A673 (cell line): ENCODE measurements around the gene MPPED2.

ENCODE experiments used
- EZH2 ChIP-seq: fragments of 200-600 bp; sonication (generic); IDR thresholded peaks from 2 replicates; pipeline ENCODE4 v1.6.1; 2017; ENCODE audit warnings: borderline replicate concordance, low read depth, mild to moderate bottlenecking, mixed read lengths, antibody characterized with exemption, low read length; ENCODE audit not compliant: poor library complexity, severe bottlenecking
- TF ChIP-seq, protein P1 (sequence below): fragments of 300-800, 200-600 bp; sonication (generic); conservative IDR thresholded peaks from 2 replicates; pipeline ENCODE4 v1.5.1; 2017; ENCODE audit warnings: low read depth, mild to moderate bottlenecking, antibody characterized with exemption, low read length, moderate library complexity, mixed read lengths

DNA sequence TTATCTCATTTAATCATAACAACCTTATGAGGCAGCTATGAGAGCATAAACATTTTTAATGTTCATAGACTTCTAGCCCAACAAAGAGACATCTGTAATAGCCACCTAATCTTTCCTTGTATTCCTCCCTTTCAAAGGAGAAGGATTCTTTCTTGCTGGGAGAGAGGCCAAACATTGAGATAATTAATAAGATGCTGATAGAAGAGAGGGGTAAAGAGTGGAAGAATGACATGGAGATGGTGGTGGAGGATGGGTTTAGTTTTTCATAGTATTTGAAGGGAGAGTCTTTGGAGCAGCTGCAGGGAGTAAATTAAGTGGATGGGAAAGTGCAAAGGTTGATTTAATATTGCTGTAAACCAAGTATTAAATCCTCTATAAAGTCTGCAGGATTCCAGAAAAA lies 205.3 kb downstream of the MPPED2 start:
- no peak for TF ChIP-seq EZH2
- TF ChIP-seq, protein P1, sequence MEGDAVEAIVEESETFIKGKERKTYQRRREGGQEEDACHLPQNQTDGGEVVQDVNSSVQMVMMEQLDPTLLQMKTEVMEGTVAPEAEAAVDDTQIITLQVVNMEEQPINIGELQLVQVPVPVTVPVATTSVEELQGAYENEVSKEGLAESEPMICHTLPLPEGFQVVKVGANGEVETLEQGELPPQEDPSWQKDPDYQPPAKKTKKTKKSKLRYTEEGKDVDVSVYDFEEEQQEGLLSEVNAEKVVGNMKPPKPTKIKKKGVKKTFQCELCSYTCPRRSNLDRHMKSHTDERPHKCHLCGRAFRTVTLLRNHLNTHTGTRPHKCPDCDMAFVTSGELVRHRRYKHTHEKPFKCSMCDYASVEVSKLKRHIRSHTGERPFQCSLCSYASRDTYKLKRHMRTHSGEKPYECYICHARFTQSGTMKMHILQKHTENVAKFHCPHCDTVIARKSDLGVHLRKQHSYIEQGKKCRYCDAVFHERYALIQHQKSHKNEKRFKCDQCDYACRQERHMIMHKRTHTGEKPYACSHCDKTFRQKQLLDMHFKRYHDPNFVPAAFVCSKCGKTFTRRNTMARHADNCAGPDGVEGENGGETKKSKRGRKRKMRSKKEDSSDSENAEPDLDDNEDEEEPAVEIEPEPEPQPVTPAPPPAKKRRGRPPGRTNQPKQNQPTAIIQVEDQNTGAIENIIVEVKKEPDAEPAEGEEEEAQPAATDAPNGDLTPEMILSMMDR: no peak
